HepG2 (cell line): ENCODE measurements around the gene DHCR7.

Experiments
- MAFK ChIP-seq, 2 experiments: IDR thresholded peaks in 1 of 2; conservative IDR thresholded peaks in 1 of 2; 2 replicates each; pipeline ENCODE4 v1.6.1; 2011; ENCODE audit warnings: improper control_type of control experiment in 2 of 2, low read length in 2 of 2
- MED1 ChIP-seq: sonication (generic); formaldehyde crosslinking; IDR thresholded peaks from 2 replicates; pipeline ENCODE4 v1.4.0; 2020; ENCODE audit warnings: missing genetic modification reagents

GRCh38 chr11:71407356-71407755, 40.8 kb downstream of the DHCR7 start:
- TF ChIP-seq MED1 (CRISPR knock-in tag) (no peak), MAFK (conservative IDR thresholded peaks at IDR 0.05 in 1 of 2, IDR thresholded peaks at IDR 0.05 in 1 of 2; ENCODE audit: low read length in 2 of 2) (no peak)
